Chondrocyte (in vitro differentiated cells): ENCODE data around the gene MAPK8. TPM values are rescaled to one million over a fixed set of nuclear protein-coding genes. Genes with fewer than 3 reads are reported as not detected.

Experiments
- DNase-seq: peaks from one replicate; pipeline ENCODE4 v3.0.0; 2021; ENCODE audit warnings: mixed read lengths, low spot score
- H3K27ac Mint-ChIP-seq: one replicate; pipeline ENCODE4 v1.8.0; 2021; ENCODE audit warnings: mild to moderate bottlenecking, moderate library complexity, mixed read lengths; ENCODE audit not compliant: unreplicated experiment
- H3K27me3 Mint-ChIP-seq: 2 replicates; pipeline ENCODE4 v1.8.0; 2021; ENCODE audit warnings: low read depth, mixed read lengths
- H3K36me3 Mint-ChIP-seq: 2 replicates; pipeline ENCODE4 v1.8.0; 2021; ENCODE audit warnings: low read depth, mixed read lengths
- H3K4me1 Mint-ChIP-seq: 2 replicates; pipeline ENCODE4 v1.8.0; 2021; ENCODE audit warnings: low read depth, mild to moderate bottlenecking, mixed read lengths
- H3K4me3 Mint-ChIP-seq: one replicate; pipeline ENCODE4 v1.8.0; 2021; ENCODE audit warnings: mild to moderate bottlenecking, moderate library complexity, mixed read lengths; ENCODE audit not compliant: unreplicated experiment
- H3K9me3 Mint-ChIP-seq: 2 replicates; pipeline ENCODE4 v1.8.0; 2021; ENCODE audit warnings: low read depth, mixed read lengths
- CTCF ChIP-seq: fragments of 200-600 bp; sonication (generic); IDR thresholded peaks from 2 replicates; pipeline ENCODE4 v1.5.0; 2021; ENCODE audit warnings: antibody characterized with exemption, mild to moderate bottlenecking, moderate library complexity
- total RNA-seq: library from RNA; stranded (reverse); gene quantifications from 3 replicates; pipeline ENCODE4 v1.2.1, GENCODE V29; 2021

Gene MAPK8
- total RNA-seq, 1 donor from 2014 or later = 43.4 TPM

DNA sequence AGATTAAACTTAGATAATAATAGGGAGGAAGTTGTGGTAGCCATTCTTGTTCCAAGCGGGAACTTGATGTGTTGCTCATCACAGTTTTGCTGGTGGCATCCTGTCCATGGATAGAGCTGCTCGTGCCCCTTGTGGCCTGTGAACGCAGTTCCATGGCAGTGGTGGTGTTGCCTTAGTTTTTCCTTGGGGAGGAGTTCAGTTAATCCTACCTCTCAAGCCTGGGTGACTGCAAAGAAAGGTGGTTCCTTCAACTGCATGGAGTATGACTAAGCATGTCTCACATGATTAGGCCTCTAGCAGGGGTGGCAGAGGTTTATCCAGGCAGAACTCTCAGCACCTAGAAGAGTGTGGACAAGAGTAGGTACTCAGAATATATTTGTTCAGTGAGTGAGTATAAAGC lies 99.7 kb downstream of the MAPK8 start:
- H3K4me3 Mint-ChIP-seq = no peak overlapping the region
- peaks cover 12% of the 10 kb centered on the region for H3K36me3 Mint-ChIP-seq
- no peaks in the 10 kb centered on the region for H3K27me3 Mint-ChIP-seq
- no peaks in the 10 kb centered on the region for H3K9me3 Mint-ChIP-seq
- no peak overlapping the region for H3K27ac Mint-ChIP-seq
- no peak for DNase-seq
- TF ChIP-seq CTCF = no peak
- peaks cover 6% of the 10 kb centered on the region for H3K4me1 Mint-ChIP-seq

DNA sequence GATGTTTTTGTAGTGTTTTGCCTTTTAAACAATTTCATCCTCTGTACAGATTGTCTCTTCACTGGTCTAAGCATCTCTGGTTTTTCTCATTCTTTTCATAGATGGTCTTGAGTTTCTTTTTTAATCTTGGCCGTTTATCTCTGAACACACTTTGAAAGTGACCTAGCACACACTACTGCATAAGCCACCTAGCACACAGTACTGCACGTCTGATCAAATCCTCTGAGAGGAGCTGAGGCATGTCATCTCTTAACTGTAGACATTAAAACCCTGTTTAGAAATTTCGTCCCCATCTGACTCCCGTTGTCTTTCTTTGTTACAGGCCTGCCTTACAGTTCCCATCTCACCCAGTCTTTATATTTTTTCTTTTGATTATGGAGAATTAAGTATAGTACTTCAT lies 100.2 kb downstream of the MAPK8 start:
- no peak for TF ChIP-seq CTCF
- Mint-ChIP-seq H3K9me3 (no peaks in the 10 kb centered on the region), H3K4me3 (no peak overlapping the region), H3K4me1 (peaks cover 6% of the 10 kb centered on the region), H3K27ac (no peak overlapping the region), H3K36me3 (peaks cover 12% of the 10 kb centered on the region), H3K27me3 (no peaks in the 10 kb centered on the region)
- DNase-seq = no peak

- Mint-ChIP-seq H3K36me3 (peaks cover 26% of the 10 kb centered on the region), H3K27me3 (no peaks in the 10 kb centered on the region), H3K27ac (no peak overlapping the region), H3K4me1 (peaks cover 14% of the 10 kb centered on the region), H3K9me3 (peaks cover 14% of the 10 kb centered on the region), H3K4me3 (no peak overlapping the region)
- no peak for TF ChIP-seq CTCF
- DNase-seq = no peak
Observed at GRCh38 chr10:48410503-48410902, 104.0 kb downstream of the MAPK8 start.

- no peak for DNase-seq
- Mint-ChIP-seq H3K4me1 (peaks cover 8% of the 10 kb centered on the region), H3K36me3 (peaks cover 26% of the 10 kb centered on the region), H3K4me3 (no peak overlapping the region), H3K27ac (no peak overlapping the region), H3K9me3 (peaks cover 14% of the 10 kb centered on the region), H3K27me3 (no peaks in the 10 kb centered on the region)
- TF ChIP-seq CTCF = no peak
Observed at GRCh38 chr10:48411510-48411909, 105.0 kb downstream of the MAPK8 start.

- no peak for TF ChIP-seq CTCF
- DNase-seq = no peak
- H3K4me1 Mint-ChIP-seq = peaks cover 14% of the 10 kb centered on the region
- H3K36me3 Mint-ChIP-seq = peaks cover 26% of the 10 kb centered on the region
- no peak overlapping the region for H3K4me3 Mint-ChIP-seq
- H3K27me3 Mint-ChIP-seq = no peaks in the 10 kb centered on the region
- peaks cover 14% of the 10 kb centered on the region for H3K9me3 Mint-ChIP-seq
- no peak overlapping the region for H3K27ac Mint-ChIP-seq
Observed at GRCh38 chr10:48412081-48412480, 105.6 kb downstream of the MAPK8 start.
